ENCODE measurements around the gene DMXL1. TPM values are rescaled to one million over a fixed set of nuclear protein-coding genes. Genes with fewer than 3 reads are reported as not detected.

DMXL1 gene
- total RNA-seq, 6 experiments from 2014 or later = 19.1 to 25.6 (median 22.9) TPM

GRCh38 chr5:119166026-119166425 lies 95.1 kb downstream of the DMXL1 start:
- ATAC-seq (no peak), DNase-seq (no peak)
- Histone ChIP-seq H3K36me3 (peaks cover 0 to 4% (median 2%) of the 10 kb centered on the region in 4 donors), H3K4me1 (no peaks in the 10 kb centered on the region), H3K27me3 (no peaks in the 10 kb centered on the region), H3K4me3 (no peak overlapping the region), H3K27ac (no peak overlapping the region), H3K9me3 (no peaks in the 10 kb centered on the region)
- TF ChIP-seq CTCF (IDR thresholded peaks at IDR 0.05) (no peak), POLR2A (IDR thresholded peaks at IDR 0.05) (no peak)
- WGBS (ENCODE audit: insufficient coverage, low coverage, low lambda C conversion rate, missing lambda C conversion rate) = 72% methylated on average over 4 of the region's 4 CpGs
- intact Hi-C loops (cut with DNase I) = no loop called here

GRCh38 chr5:119168401-119168800 lies 97.5 kb downstream of the DMXL1 start:
- Histone ChIP-seq H3K27ac (no peak overlapping the region), H3K27me3 (no peaks in the 10 kb centered on the region), H3K4me1 (no peaks in the 10 kb centered on the region), H3K36me3 (peaks cover 0 to 4% (median 2%) of the 10 kb centered on the region in 4 donors), H3K4me3 (no peak overlapping the region), H3K9me3 (no peaks in the 10 kb centered on the region)
- WGBS (ENCODE audit: insufficient coverage, low coverage, low lambda C conversion rate, missing lambda C conversion rate) = 93% methylated on average over 1 of the region's 1 CpG
- intact Hi-C loops (cut with DNase I) = no loop called here
- no peak for TF ChIP-seq CTCF (IDR thresholded peaks at IDR 0.05)
- TF ChIP-seq POLR2A (IDR thresholded peaks at IDR 0.05) = no peak
- no peak for DNase-seq
- ATAC-seq = no peak

- no peaks in the 10 kb centered on the region for H3K9me3 ChIP-seq
- no peak for ATAC-seq
- H3K27ac ChIP-seq = no peak overlapping the region
- H3K27me3 ChIP-seq = no peaks in the 10 kb centered on the region
- no peak overlapping the region for H3K4me3 ChIP-seq
- no peaks in the 10 kb centered on the region for H3K4me1 ChIP-seq
- TF ChIP-seq POLR2A (IDR thresholded peaks at IDR 0.05) (no peak), CTCF (IDR thresholded peaks at IDR 0.05) (no peak)
- intact Hi-C loops (cut with DNase I) = no loop called here
- no peak for DNase-seq
- no peaks in the 10 kb centered on the region for H3K36me3 ChIP-seq
These were observed 100.8 kb downstream of the DMXL1 start for GRCh38 chr5:119171686-119172085.

- 86% methylated on average over 2 of the region's 2 CpGs for WGBS (ENCODE audit: insufficient coverage, low coverage, low lambda C conversion rate, missing lambda C conversion rate)
- Histone ChIP-seq H3K4me3 (no peak overlapping the region), H3K4me1 (no peaks in the 10 kb centered on the region), H3K9me3 (no peaks in the 10 kb centered on the region), H3K27me3 (no peaks in the 10 kb centered on the region), H3K36me3 (peaks cover 0 to 11% (median 3%) of the 10 kb centered on the region in 4 donors), H3K27ac (no peak overlapping the region)
- no peak for TF ChIP-seq CTCF (IDR thresholded peaks at IDR 0.05)
- no peak for TF ChIP-seq POLR2A (IDR thresholded peaks at IDR 0.05)
- intact Hi-C loops (cut with DNase I) = no loop called here
- no peak for DNase-seq
- no peak for ATAC-seq
These were observed 103.8 kb downstream of the DMXL1 start for GRCh38 chr5:119174578-119175163.

- ATAC-seq (no peak), DNase-seq (no peak)
- Histone ChIP-seq H3K27me3 (no peaks in the 10 kb centered on the region), H3K27ac (no peak overlapping the region), H3K4me3 (no peak overlapping the region), H3K9me3 (no peaks in the 10 kb centered on the region), H3K4me1 (no peaks in the 10 kb centered on the region), H3K36me3 (peaks cover 0 to 11% (median 3%) of the 10 kb centered on the region in 4 donors)
- 96% methylated on average over 3 of the region's 3 CpGs for WGBS (ENCODE audit: insufficient coverage, low coverage, low lambda C conversion rate, missing lambda C conversion rate)
- intact Hi-C loops (cut with DNase I) = no loop called here
- no peak for TF ChIP-seq POLR2A (IDR thresholded peaks at IDR 0.05)
- TF ChIP-seq CTCF (IDR thresholded peaks at IDR 0.05) = no peak
These were observed 105.9 kb downstream of the DMXL1 start for GRCh38 chr5:119176785-119177184.
